LHCN-M2 (cell line): ENCODE data around the gene PPIC. TPM values are rescaled to one million over a fixed set of nuclear protein-coding genes. Genes with fewer than 3 reads are reported as not detected.
A peak's percentile ranks its signal among the peaks of the same experiment; 100 is the strongest.

ENCODE experiments used
- DNase-seq: peaks from one replicate; pipeline ENCODE4 v3.0.0-alpha.2; 2012; ENCODE audit warnings: low read depth
- polyA plus RNA-seq: library from polyadenylated mRNA; unstranded; fragments of >200 nt; gene quantifications from one replicate; pipeline ENCODE4 v1.2.1, GENCODE V29; 2012; ENCODE audit warnings: missing spikeins
- total RNA-seq: library from RNA; depleted of rRNA; stranded (reverse); fragments of >200 nt; gene quantifications from 2 replicates; pipeline ENCODE4 v1.2.3, GENCODE V29; 2014; rRNA removed

The PPIC gene
- total RNA-seq = 17.2 and 20.3 TPM in 2 replicates
- polyA plus RNA-seq = 29.0 TPM

GRCh38 chr5:123036391-123037103 lies at the start of gene PPIC:
Gene PPIC, minus strand, starts transcription at chr5:123036725. Its CDS starts 100 bp downstream, at chr5:123036625.
- peak; percentile 76 for DNase-seq

GRCh38 chr5:123085638-123086286 lies 49.2 kb upstream of the PPIC start:
- no peak for DNase-seq

GRCh38 chr5:123084730-123085605 lies 48.4 kb upstream of the PPIC start:
- no peak for DNase-seq

GRCh38 chr5:123083298-123083697 lies 46.8 kb upstream of the PPIC start:
- no peak for DNase-seq

GRCh38 chr5:123080215-123080614 lies 43.7 kb upstream of the PPIC start:
- DNase-seq = no peak

GRCh38 chr5:123075521-123076163 lies 39.1 kb upstream of the PPIC start:
- DNase-seq = no peak

GRCh38 chr5:123068368-123068938 lies 31.9 kb upstream of the PPIC start:
- DNase-seq = no peak

GRCh38 chr5:123066016-123066415 lies 29.5 kb upstream of the PPIC start:
- DNase-seq = no peak

GRCh38 chr5:123059455-123059854 lies 22.9 kb upstream of the PPIC start:
- no peak for DNase-seq

GRCh38 chr5:123051206-123051605 lies 14.7 kb upstream of the PPIC start:
- no peak for DNase-seq

- peak; percentile 77 for DNase-seq
Observed at GRCh38 chr5:123047706-123048105, 11.2 kb upstream of the PPIC start.

- no peak for DNase-seq
Observed at GRCh38 chr5:123046222-123046621, 9.7 kb upstream of the PPIC start.

- no peak for DNase-seq
Observed at GRCh38 chr5:123044926-123045617, 8.5 kb upstream of the PPIC start.

GRCh38 chr5:123039673-123040072 lies 3.1 kb upstream of the PPIC start:
- DNase-seq = no peak

- DNase-seq = no peak
Observed at GRCh38 chr5:123037104-123037418, 536 bp upstream of the PPIC start.

GRCh38 chr5:123035918-123036390 lies 571 bp downstream of the PPIC start:
- DNase-seq = peak; percentile 29

- DNase-seq = no peak
Observed at GRCh38 chr5:123035360-123035917, 1.1 kb downstream of the PPIC start.

- no peak for DNase-seq
Observed at GRCh38 chr5:123033157-123033671, 3.3 kb downstream of the PPIC start.

GRCh38 chr5:123028222-123028621 lies 8.3 kb downstream of the PPIC start:
- DNase-seq = no peak

GRCh38 chr5:123014689-123015088 lies 21.8 kb downstream of the PPIC start:
- DNase-seq = no peak
